ENCODE results near the gene NEK10.

GRCh38 chr3:27202959-27203358 is 166.2 kb downstream of the NEK10 start:
- no peak for TF ChIP-seq GTF2F1 (IDR thresholded peaks at IDR 0.05; ENCODE audit: low read length)
- TF ChIP-seq PRDM10 (CRISPR knock-in tag; IDR thresholded peaks at IDR 0.05; ENCODE audit: low read depth): no peak
- no peak for TF ChIP-seq ZNF776 (CRISPR knock-in tag; IDR thresholded peaks at IDR 0.05)
- no peak for TF ChIP-seq POLR2A (IDR thresholded peaks at IDR 0.05; ENCODE audit: insufficient read depth in 1 of 2, low read depth in 2 of 2, low read length in 2 of 2)
- TF ChIP-seq CREB1 (IDR thresholded peaks at IDR 0.05): no peak
- no peak for TF ChIP-seq CREB1 (CRISPR knock-in tag; IDR thresholded peaks at IDR 0.05)
- TF ChIP-seq SRSF4 (IDR thresholded peaks at IDR 0.05; ENCODE audit: low read depth, low read length, poor library complexity, severe bottlenecking): no peak
- TF ChIP-seq ZNF704 (CRISPR knock-in tag; IDR thresholded peaks at IDR 0.05; ENCODE audit: borderline replicate concordance): no peak
- TF ChIP-seq MYC (CRISPR knock-in tag; IDR thresholded peaks at IDR 0.05; ENCODE audit: borderline replicate concordance): no peak
- no peak for TF ChIP-seq FOXA3 (CRISPR knock-in tag; IDR thresholded peaks at IDR 0.05)
- no peak for TF ChIP-seq ZNF362 (CRISPR knock-in tag; IDR thresholded peaks at IDR 0.05; ENCODE audit: borderline replicate concordance)
- no peak for TF ChIP-seq ZNF766 (CRISPR knock-in tag; IDR thresholded peaks at IDR 0.05; ENCODE audit: borderline replicate concordance)
- no peak for TF ChIP-seq ZNF549 (CRISPR knock-in tag; IDR thresholded peaks at IDR 0.05)
- TF ChIP-seq ATF4 (CRISPR knock-in tag; IDR thresholded peaks at IDR 0.05): no peak
- TF ChIP-seq FOXP1 (IDR thresholded peaks at IDR 0.05): no peak
- TF ChIP-seq FOXP1 (CRISPR knock-in tag; IDR thresholded peaks at IDR 0.05): no peak

All from HepG2 (cell line).